SU-DHL-6 (cell line): ENCODE results near the gene CHKA.

Experiments used
- CTCF ChIP-seq: fragments of 200-600 bp; sonication (generic); IDR thresholded peaks from one replicate; pipeline ENCODE4 v1.5.1; 2017; ENCODE audit warnings: antibody characterized with exemption, mild to moderate bottlenecking, low read length, moderate library complexity; ENCODE audit not compliant: insufficient read depth, poor library complexity, severe bottlenecking
- EZH2phosphoT487 ChIP-seq: fragments of 200-600 bp; sonication (generic), shearing (Covaris generic); conservative IDR thresholded peaks from 2 replicates; pipeline ENCODE4 v1.6.1; 2018; ENCODE audit warnings: mild to moderate bottlenecking, antibody characterized with exemption, low read length, moderate library complexity, mixed read lengths

- TF ChIP-seq CTCF (no peak), EZH2phosphoT487 (no peak)
Observed at GRCh38 chr11:68142028-68142412, 20.8 kb upstream of the CHKA start.
